ENCODE data around the gene DCUN1D1. TPM values are rescaled to one million over a fixed set of nuclear protein-coding genes. Genes with fewer than 3 reads are reported as not detected.

Gene DCUN1D1
- total RNA-seq, 2 donors from 2014 or later: 13.4 to 26.6 TPM

DNA sequence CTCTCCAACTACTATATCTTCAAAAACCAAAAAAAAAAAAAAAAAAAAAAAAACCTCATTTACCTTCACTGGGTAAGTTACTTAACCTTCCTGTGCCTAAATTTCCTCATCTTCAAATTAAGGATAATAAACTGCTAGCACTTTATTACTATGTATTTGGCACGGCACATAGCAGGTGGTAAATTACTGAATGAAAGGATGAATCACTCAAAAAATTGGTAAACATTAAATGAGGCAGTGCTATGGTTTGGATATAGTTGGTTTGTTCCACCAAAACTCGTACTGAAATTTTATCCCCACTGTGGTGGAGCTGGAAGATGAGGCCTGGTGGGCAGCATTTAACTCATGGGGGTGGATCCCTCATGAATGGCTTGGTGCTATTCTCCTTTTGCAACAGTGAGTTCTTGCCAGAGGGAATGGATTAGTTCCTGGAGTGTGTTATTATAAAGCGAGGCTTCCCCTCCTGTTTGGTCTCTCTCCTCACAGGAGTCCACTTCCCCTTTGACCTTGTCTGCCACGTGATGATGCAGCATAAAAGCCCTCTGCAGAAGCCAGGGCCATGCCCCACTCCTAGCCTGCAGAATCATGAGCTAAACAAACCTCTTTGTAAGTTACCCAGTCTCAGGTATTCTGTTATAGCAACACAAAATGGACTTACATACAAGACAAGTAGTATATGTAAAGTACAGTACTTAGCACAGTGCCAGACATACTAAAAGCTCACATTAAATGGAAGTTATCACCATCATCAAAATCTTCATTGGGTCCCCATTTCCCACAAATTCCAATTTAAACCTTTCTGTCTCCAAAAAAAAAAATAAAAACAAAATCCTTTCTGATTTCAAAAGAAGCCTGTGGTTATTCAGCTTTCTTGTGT is 20.6 kb downstream of the DCUN1D1 start:
- no peak for TF ChIP-seq CTCF (IDR thresholded peaks at IDR 0.05)
- Histone ChIP-seq H3K27me3 (replicated peaks; ENCODE audit: insufficient read depth) (no peaks in the 10 kb centered on the region), H3K9me3 (no peaks in the 10 kb centered on the region), H3K27ac (no peak overlapping the region), H3K36me3 (peaks cover 3% of the 10 kb centered on the region), H3K4me3 (no peak overlapping the region), H3K4me1 (ENCODE audit: control insufficient read depth in 1 of 2, low read depth in 2 of 2) (peaks cover 0 to 13% of the 10 kb centered on the region in 2 donors)
- DNase-seq (ENCODE audit: low spot score): no peak
- no peak for ATAC-seq (ENCODE audit: insufficient number of reproducible peaks, low FRiP score, low read depth)

DNA sequence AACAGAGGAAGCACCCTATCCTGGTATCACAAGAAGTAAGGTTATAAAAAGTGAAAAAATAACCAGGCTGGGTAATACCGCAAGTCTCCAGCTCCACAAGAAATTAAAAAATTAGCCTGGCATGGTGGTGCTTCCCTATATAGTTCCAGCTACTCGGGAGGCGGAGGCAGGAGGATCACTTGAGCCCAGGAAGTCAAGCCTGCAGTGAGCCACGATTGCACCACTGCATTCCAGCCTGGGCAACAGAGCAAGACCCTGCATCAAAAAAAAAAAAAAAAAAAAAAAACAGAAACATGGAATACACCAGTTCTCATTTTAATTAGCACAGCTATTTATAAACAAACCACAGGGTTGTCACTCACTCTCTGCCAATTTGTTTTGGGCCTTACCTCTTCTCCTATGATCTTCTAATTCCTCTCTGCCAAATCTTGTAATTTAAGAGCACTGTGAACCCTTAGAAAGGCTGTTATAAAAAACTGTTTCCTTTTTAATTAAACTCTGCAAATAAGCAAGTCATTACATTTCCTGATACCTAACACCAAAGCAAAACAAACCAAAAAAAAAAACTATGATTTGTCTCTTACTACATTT is 22.6 kb downstream of the DCUN1D1 start:
- DNase-seq (ENCODE audit: low spot score): no peak
- no peak for ATAC-seq (ENCODE audit: insufficient number of reproducible peaks, low FRiP score, low read depth)
- no peak overlapping the region for H3K4me3 ChIP-seq

DNA sequence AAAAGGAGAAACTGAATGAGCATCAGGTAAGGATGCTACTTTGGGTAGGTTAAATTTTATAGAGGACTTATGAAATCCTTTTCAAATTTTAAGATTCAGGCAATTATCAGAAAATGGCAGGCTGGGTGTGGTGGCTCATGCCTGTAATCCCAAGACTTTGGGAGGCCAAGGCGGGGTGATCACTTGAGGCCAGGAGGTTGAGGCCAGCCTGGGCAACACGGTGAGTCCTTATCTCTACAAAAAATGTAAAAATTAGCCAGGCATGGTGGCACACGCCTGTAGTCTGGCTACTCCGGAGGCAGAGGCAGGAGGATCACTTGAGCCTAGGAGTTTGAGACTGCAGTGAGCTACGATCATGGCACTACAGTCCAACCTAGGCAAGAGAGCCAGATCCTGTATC is 23.1 kb downstream of the DCUN1D1 start:
- H3K4me3 ChIP-seq: no peak overlapping the region
- no peaks in the 10 kb centered on the region for H3K9me3 ChIP-seq
- no peak overlapping the region for H3K27ac ChIP-seq
- ATAC-seq (ENCODE audit: insufficient number of reproducible peaks, low FRiP score, low read depth): no peak
- no peak for DNase-seq (ENCODE audit: low spot score)
- TF ChIP-seq CTCF (IDR thresholded peaks at IDR 0.05): no peak
- peaks cover 0 to 7% of the 10 kb centered on the region in 2 donors for H3K4me1 ChIP-seq (ENCODE audit: control insufficient read depth in 1 of 2, low read depth in 2 of 2)
- no peaks in the 10 kb centered on the region for H3K27me3 ChIP-seq (replicated peaks; ENCODE audit: insufficient read depth)
- H3K36me3 ChIP-seq: peaks cover 8% of the 10 kb centered on the region

More for the DNA sequence above, 22.6 kb downstream of the DCUN1D1 start:
- Histone ChIP-seq H3K4me1 (ENCODE audit: control insufficient read depth in 1 of 2, low read depth in 2 of 2) (peaks cover 0 to 13% of the 10 kb centered on the region in 2 donors), H3K9me3 (no peaks in the 10 kb centered on the region), H3K27me3 (replicated peaks; ENCODE audit: insufficient read depth) (no peaks in the 10 kb centered on the region), H3K36me3 (peaks cover 4% of the 10 kb centered on the region), H3K27ac (no peak overlapping the region)
- no peak for TF ChIP-seq CTCF (IDR thresholded peaks at IDR 0.05)

DNA sequence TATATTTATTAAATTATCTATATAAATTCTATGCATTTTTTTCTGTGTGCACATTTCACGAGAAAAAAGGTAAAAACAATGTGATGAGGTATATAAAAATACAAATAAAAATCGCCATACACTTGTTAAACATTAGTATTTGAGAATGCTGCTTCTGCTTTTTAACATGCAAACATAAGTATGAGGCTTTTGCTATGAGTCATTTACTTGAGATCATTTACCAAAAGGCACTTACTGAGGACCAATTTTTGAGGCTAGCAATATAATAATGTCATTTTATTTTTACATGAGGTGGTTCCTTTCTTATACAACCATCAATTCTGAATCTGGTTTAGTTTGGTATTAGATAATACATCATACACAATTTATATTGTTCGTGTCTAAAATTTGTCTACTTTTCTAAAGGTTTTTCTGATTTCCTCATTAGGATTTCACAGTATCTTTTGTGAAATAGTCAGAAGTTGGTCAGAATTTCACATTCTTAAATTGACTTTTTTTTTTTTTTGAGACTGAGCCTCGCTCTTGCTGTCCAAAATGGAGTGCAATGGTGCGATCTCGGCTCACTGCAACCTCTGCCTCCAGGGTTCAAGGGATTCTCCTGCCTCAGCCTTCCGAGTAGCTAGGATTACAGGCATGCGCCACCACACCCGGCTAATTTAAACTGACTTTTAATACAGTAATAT is 25.6 kb downstream of the DCUN1D1 start:
- Histone ChIP-seq H3K4me1 (ENCODE audit: control insufficient read depth in 1 of 2, low read depth in 2 of 2) (no peaks in the 10 kb centered on the region), H3K27ac (no peak overlapping the region), H3K9me3 (no peaks in the 10 kb centered on the region), H3K36me3 (peaks cover 8% of the 10 kb centered on the region), H3K4me3 (no peak overlapping the region), H3K27me3 (replicated peaks; ENCODE audit: insufficient read depth) (no peaks in the 10 kb centered on the region)
- no peak for ATAC-seq (ENCODE audit: insufficient number of reproducible peaks, low FRiP score, low read depth)
- DNase-seq (ENCODE audit: low spot score): no peak
- no peak for TF ChIP-seq CTCF (IDR thresholded peaks at IDR 0.05)

GRCh38 chr3:182949688-182950087 is 30.6 kb downstream of the DCUN1D1 start:
- ATAC-seq (ENCODE audit: insufficient number of reproducible peaks, low FRiP score, low read depth): no peak
- no peak for DNase-seq (ENCODE audit: low spot score)
- no peaks in the 10 kb centered on the region for H3K4me1 ChIP-seq (ENCODE audit: control insufficient read depth in 1 of 2, low read depth in 2 of 2)
- no peak for TF ChIP-seq CTCF (IDR thresholded peaks at IDR 0.05)
- no peaks in the 10 kb centered on the region for H3K27me3 ChIP-seq (replicated peaks; ENCODE audit: insufficient read depth)
- H3K36me3 ChIP-seq: peaks cover 15% of the 10 kb centered on the region
- H3K27ac ChIP-seq: no peak overlapping the region
- no peak overlapping the region for H3K4me3 ChIP-seq
- no peaks in the 10 kb centered on the region for H3K9me3 ChIP-seq
